ENCODE data around the gene STUB1.
"Not testable (repeated sequence)": the region's sequence is repeated elsewhere in the genome, so short reads cannot be mapped to it uniquely, and the experiment has no call there.

Gene STUB1

GRCh38 chr16:712740-713250 is 32.6 kb downstream of the STUB1 start:
- DNase-seq (ENCODE audit: low read depth in 2 of 2) = not testable (repeated sequence)

GRCh38 chr16:714079-714478 is 33.9 kb downstream of the STUB1 start:
- no peak for DNase-seq (ENCODE audit: low read depth in 2 of 2)

- DNase-seq (ENCODE audit: low read depth in 2 of 2) = peak; percentile 71 to 78
Measured at GRCh38 chr16:714558-715476, 34.6 kb downstream of the STUB1 start, which contains the start of gene METRN. Gene METRN, plus strand, starts transcription at chr16:715118. Its CDS starts 172 bp downstream, at chr16:715290.

DNA sequence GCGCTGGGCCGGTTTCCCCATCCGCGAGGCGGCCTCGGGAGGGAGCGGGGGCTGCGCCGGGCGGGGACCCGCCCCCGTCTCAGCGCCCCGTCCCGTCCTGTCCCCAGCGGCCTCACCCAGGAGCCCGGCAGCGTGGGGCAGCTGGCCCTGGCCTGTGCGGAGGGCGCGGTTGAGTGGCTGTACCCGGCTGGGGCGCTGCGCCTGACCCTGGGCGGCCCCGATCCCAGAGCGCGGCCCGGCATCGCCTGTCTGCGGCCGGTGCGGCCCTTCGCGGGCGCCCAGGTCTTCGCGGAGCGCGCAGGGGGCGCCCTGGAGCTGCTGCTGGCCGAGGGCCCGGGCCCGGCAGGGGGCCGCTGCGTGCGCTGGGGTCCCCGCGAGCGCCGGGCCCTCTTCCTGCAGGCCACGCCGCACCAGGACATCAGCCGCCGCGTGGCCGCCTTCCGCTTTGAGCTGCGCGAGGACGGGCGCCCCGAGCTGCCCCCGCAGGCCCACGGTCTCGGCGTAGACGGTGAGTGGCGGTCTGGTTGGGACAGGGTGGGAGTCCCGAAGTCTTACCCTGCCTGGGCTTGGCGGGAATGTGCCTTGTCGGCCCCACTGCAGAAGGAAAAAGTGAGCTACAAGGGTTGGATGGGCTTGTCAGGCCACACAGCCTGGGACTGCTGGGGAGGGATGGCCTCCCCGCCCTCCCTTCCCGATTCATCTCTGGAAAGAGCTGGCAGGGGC is 35.4 kb downstream of the STUB1 start:
- DNase-seq (ENCODE audit: low read depth in 2 of 2) = no peak

DNA sequence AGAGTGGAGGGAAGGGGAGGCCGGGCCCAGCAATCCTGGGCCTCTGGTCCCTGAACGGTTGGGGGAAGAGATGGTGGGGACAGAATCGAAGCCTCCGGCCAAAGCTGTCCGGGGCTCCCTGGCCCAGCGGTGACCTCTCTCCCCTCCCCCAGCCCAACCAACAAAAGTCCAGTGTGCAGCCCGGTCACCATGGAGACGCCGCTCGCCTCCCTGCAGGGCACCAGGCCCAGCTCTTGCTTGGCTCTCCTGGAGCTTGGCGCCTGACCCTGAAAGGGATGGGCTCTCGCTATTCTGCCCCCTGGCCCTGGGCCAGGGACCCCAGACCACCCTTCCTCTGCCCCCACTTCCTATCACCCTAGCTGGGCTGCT is 36.0 kb downstream of the STUB1 start:
- no peak for DNase-seq (ENCODE audit: low read depth in 2 of 2)

DNA sequence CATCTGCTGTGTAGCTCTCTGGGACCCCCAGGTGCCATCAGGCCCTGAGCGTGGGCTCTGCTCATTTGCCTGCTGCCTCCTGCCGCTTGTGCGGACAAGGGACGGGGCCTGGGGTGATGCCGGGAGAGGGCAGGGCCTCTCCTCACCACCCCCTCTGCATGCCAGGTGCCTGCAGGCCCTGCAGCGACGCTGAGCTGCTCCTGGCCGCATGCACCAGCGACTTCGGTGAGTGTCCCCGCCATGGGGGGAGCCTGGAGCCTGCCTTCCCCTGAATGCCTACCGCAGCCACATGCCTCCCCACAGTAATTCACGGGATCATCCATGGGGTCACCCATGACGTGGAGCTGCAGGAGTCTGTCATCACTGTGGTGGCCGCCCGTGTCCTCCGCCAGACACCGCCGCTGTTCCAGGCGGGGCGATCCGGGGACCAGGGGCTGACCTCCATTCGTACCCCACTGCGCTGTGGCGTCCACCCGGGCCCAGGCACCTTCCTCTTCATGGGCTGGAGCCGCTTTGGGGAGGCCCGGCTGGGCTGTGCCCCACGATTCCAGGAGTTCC is 36.6 kb downstream of the STUB1 start:
- no peak for DNase-seq (ENCODE audit: low read depth in 2 of 2)

GRCh38 chr16:717450-718245 is 37.4 kb downstream of the STUB1 start:
- no peak for DNase-seq (ENCODE audit: low read depth in 2 of 2)

DNA sequence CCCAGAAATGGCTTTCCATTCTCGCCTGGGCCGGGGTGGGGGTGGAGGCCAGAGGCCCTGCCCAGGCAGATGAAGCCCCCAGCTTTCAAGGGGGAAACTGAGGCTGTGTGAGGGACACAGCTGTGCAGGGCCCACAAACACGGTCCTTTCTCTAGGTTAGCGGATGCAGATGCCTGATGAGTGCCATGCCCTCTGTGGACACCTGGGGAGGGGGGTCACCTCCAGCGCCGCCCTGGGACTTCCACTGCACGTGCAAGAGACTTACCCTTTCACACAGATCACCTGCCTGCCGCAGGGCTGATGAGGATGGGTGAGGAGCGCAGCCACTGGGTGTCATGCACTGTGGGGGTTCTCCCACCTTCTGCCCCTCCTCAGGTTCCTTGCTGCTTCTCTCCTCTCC is 38.2 kb downstream of the STUB1 start:
- DNase-seq (ENCODE audit: low read depth in 2 of 2) = no peak

DNA sequence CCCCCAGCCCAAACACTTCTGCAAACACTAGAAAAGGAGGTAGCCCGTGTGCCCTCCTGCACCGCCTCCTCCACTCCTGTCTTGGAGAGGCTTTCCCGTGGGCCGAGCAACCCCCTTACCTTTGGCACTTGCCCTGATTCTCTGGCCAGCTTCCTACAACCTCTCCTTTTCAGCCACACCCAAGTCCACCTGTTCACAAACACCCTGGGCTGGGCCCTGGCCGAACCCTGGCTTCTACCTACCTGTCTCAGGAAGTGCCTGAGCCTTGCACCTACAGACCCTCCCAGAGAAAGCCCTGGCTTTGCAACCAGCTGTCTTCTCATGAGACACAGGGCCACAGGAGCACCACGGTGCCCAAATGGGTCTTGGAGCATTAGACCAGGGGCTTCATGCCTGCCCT is 38.7 kb downstream of the STUB1 start:
- DNase-seq (ENCODE audit: low read depth in 2 of 2) = no peak

DNA sequence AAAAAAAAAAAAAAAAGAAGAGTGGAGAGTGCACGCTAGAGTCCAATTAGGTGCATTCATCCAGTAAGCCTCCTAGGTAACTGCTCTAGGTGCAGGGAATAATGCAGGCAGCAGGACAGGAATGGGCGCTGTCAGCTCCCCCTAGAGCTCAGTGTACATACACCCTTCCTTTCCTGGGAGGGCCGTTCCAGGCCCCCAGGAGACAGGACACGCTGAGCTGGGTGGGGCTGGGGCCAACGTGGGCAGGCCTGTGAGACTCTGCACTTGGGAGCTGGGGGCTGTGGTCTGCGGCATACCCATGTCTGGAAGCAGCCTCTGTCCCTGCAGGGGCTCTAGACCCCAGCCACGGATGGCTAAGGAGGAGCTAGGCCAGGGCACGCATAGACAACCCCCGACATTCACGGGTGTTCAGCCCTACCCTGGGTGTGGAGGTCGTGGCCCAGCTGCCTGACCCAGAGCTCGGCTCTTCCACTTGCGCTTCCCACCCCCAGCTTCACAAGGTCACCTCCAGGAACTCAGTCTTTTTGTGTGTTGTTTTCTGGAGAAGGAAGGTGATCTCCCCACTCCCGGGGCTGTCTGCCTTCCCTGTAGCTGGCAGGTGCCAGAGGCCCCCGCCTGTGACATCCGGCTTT is 39.7 kb downstream of the STUB1 start:
- DNase-seq (ENCODE audit: low read depth in 2 of 2) = no peak

- no peak for DNase-seq (ENCODE audit: low read depth in 2 of 2)
Measured at GRCh38 chr16:720447-720989, 40.3 kb downstream of the STUB1 start.

- peak; percentile 46 to 48 for DNase-seq (ENCODE audit: low read depth in 2 of 2)
Measured at GRCh38 chr16:720990-721764, 41.0 kb downstream of the STUB1 start, which contains the start of gene ANTKMT. Gene ANTKMT, plus strand, starts transcription at chr16:721146. Its CDS starts 129 bp downstream, at chr16:721275.

GRCh38 chr16:721765-722540 is 41.7 kb downstream of the STUB1 start:
- no peak for DNase-seq (ENCODE audit: low read depth in 2 of 2)

DNA sequence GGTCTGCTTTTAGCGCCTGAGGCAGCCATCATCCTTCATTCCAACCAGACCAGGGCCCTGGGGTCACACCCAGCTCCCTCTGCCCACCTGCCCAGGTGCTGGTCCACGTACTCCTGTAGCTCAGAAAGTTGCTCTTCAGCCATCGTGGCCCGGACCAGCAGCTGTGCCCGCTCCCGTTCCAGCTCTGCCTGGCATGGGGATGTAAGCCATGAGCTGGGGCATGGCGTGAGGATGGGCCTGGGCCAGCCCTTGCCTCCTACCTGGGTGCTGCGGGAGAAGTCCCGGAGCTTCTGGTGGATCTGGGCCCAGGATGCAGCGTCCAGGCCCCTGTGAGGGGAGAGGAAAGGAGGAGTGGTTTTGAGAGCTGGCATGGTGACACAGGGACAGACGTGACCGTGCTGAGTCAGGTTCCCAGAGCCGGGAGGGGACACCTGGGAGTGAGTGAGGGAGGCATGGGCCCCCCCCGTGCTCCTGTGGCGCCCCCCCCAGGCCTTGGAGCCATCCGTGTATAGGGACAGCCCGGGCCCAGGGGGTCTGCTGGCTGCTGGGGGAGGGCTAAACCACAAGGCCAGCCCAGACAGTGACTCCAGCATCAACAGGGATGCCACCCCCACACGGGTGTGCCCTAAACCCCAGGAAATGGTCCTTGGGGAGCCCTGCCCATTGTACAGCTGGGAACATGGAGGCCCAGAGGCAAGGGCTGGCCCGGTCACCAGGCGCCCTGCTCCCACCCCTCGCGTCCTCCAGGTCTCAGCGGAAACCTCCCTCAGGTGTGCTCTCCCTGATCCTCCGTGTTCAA is 42.8 kb downstream of the STUB1 start:
- no peak for DNase-seq (ENCODE audit: low read depth in 2 of 2)

- no peak for DNase-seq (ENCODE audit: low read depth in 2 of 2)
Measured at GRCh38 chr16:723695-724094, 43.5 kb downstream of the STUB1 start.

DNA sequence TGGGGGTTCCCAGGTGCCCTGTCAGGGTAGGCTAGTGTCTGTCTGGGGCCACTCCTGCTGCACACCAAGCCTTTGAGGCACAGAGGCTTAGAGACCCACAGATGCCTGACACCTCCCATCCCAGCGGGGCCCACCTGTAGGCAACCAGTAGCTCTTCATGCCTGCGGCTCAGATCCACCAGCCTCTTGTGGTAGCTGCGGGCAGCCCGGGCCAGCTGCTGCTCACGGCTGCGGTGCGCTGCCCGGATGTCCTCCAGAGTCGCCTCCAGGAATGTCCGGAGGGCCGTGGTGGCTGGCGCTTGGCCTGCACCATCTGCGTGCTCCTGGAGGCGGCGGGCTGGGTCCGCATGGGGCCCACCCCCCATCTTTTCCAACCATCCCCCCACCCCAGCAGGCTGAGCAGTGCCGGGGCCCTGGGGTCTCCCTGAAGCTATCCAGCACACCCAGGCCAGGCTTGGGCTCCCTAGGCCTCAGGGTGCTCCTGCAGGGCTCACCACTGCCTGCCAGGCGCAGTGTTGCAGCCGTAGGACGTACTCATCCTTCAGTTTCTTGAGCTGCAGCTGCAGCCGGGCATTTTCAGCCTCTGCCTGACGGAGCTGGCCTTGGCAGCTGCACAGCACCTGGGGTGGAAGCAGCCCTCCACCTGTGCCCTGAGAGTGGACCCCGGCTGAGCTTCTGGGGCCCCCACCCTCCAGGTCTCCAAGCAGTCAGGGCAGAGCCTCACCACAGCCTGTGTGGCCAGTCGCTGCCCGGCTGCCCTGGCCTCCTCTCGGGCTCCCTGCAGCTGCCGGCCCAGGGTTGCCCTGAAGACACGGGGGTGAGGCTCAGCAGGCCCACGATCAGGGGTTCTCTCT is 44.2 kb downstream of the STUB1 start:
- no peak for DNase-seq (ENCODE audit: low read depth in 2 of 2)

DNA sequence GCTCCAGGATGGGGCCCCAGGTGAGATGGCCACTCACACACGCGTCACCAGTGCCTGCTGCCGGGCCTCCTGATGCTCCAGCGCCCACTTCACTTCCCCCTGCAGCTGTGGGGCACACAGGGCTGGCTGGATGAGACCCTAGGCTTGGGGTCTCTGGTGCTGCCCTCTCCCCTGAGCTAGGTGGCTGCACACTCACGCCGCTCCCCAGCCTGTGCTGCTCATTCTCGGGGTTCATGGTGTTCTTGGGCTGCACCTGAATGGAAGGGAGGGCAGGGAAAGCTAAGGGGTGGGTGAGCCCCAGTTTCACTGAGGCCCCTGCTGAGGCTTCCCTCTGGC is 44.8 kb downstream of the STUB1 start:
- DNase-seq (ENCODE audit: low read depth in 2 of 2) = no peak
